B cell (primary cell): Measurements from ENCODE around the gene ATAD2B. TPM values are rescaled to one million over a fixed set of nuclear protein-coding genes. Genes with fewer than 3 reads are reported as not detected.

Experiments used
- ATAC-seq: fragments of 200-7000 bp; cut with Tn5 transposase; one replicate; pipeline ENCODE4 v1.10.0; 2021; ENCODE audit warnings: low read depth, mild to moderate bottlenecking, moderate number of reproducible peaks, moderate library complexity
- CTCF ChIA-PET: fragments of 350-600 bp; sonication (Branson Sonifier 250); formaldehyde crosslinking; loops from one replicate; lab custom pipeline; 2021; ENCODE audit warnings: antibody characterized with exemption, inconsistent platforms; lab: Charles Lee
- POLR2A ChIA-PET: fragments of 350-600 bp; sonication (Branson Sonifier 250); formaldehyde crosslinking; loops from one replicate; lab custom pipeline; 2021; ENCODE audit warnings: antibody characterized with exemption; lab: Charles Lee
- DNase-seq: peaks from one replicate; pipeline ENCODE4 v3.0.0; 2013
- H2AFZ ChIP-seq: 2 replicates; pipeline ENCODE4 v1.6.1; 2012; ENCODE audit warnings: mild to moderate bottlenecking, low read depth, low read length; ENCODE audit not compliant: insufficient read depth, poor library complexity, severe bottlenecking
- H3K27ac ChIP-seq, 2 donors: 1 replicate in 1 of 2; 2 replicates in 1 of 2; pipeline ENCODE4 v1.5.1; 2012 to 2013; ENCODE audit warnings: low read length in 2 of 2, mild to moderate bottlenecking in 2 of 2, moderate library complexity in 1 of 2
- H3K27me3 ChIP-seq, 4 experiments: fragments of 200-600 bp in 1 of 4; sonication (generic) in 1 of 4; replicated peaks in 1 of 4; 1 replicate in 2 of 4; 2 replicates in 2 of 4; pipeline versions ENCODE4 v1.6.1 to v1.7.0; 2013 to 2016; ENCODE audit warnings: low read length in 3 of 4, mild to moderate bottlenecking in 2 of 4, mixed read lengths in 1 of 4, moderate library complexity in 1 of 4; ENCODE audit not compliant: insufficient read depth in 4 of 4, control insufficient read depth in 3 of 4; ENCODE audit errors: control extremely low read depth in 1 of 4
- H3K36me3 ChIP-seq, 2 experiments: replicated peaks in 1 of 2; 1 replicate in 1 of 2; 2 replicates in 1 of 2; pipeline versions ENCODE4 v1.6.1 to v1.7.1; 2013; ENCODE audit warnings: low read length in 1 of 2; ENCODE audit not compliant: insufficient read depth in 2 of 2, control insufficient read depth in 1 of 2; ENCODE audit errors: control extremely low read depth in 1 of 2, extremely low read depth in 1 of 2
- H3K4me1 ChIP-seq, 2 donors: fragments of 200-600 bp in 1 of 2; sonication (generic) in 1 of 2; 1 replicate in 1 of 2; 2 replicates in 1 of 2; pipeline versions ENCODE4 v1.5.1 to v1.6.1; 2013 to 2017; ENCODE audit warnings: low read length in 2 of 2; ENCODE audit not compliant: control insufficient read depth in 2 of 2, insufficient read depth in 2 of 2
- H3K4me2 ChIP-seq: replicated peaks from 2 replicates; pipeline ENCODE3; 2012; ENCODE audit warnings: mild to moderate bottlenecking, low read depth, low read length; ENCODE audit not compliant: poor library complexity, severe bottlenecking
- H3K4me3 ChIP-seq, 5 experiments: fragments of 200-600 bp in 1 of 5; sonication (generic) in 1 of 5; 1 replicate in 3 of 5; 2 replicates in 2 of 5; pipeline versions ENCODE4 v1.5.1 to v1.7.0; 2011 to 2016; ENCODE audit warnings: low read length in 4 of 5, mild to moderate bottlenecking in 4 of 5, low read depth in 2 of 5, control low read depth in 1 of 5, moderate library complexity in 1 of 5; ENCODE audit not compliant: insufficient read depth in 1 of 5; ENCODE audit errors: control extremely low read depth in 1 of 5, extremely low read depth in 1 of 5
- H3K79me2 ChIP-seq: fragments of 200-600 bp; sonication (generic); one replicate; pipeline ENCODE4 v1.6.0; 2016; ENCODE audit warnings: low read length; ENCODE audit not compliant: control insufficient read depth, insufficient read depth
- H3K9ac ChIP-seq: fragments of 200-600 bp; sonication (generic); 2 replicates; pipeline ENCODE4 v1.6.1; 2017; ENCODE audit warnings: mild to moderate bottlenecking, low read length, moderate library complexity
- H3K9me3 ChIP-seq, 3 donors: one replicate each; pipeline versions ENCODE4 v1.6.1 to v1.7.1; 2013; ENCODE audit warnings: low read length in 2 of 3; ENCODE audit not compliant: control insufficient read depth in 2 of 3, insufficient read depth in 1 of 3; ENCODE audit errors: control extremely low read depth in 1 of 3
- H4K20me1 ChIP-seq: 2 replicates; pipeline ENCODE4 v1.6.0; 2012; ENCODE audit warnings: mild to moderate bottlenecking, low read length; ENCODE audit not compliant: insufficient read depth, control insufficient read depth, poor library complexity, severe bottlenecking
- H3K27ac Mint-ChIP-seq: one replicate; pipeline ENCODE4 v1.8.0; 2021; ENCODE audit warnings: mixed read lengths
- H3K27me3 Mint-ChIP-seq: one replicate; pipeline ENCODE4 v1.8.0; 2021; ENCODE audit warnings: mixed read lengths
- H3K4me1 Mint-ChIP-seq: one replicate; pipeline ENCODE4 v1.8.0; 2021; ENCODE audit warnings: mixed read lengths
- H3K4me3 Mint-ChIP-seq: one replicate; pipeline ENCODE4 v1.8.0; 2021; ENCODE audit warnings: mixed read lengths
- H3K9me3 Mint-ChIP-seq: one replicate; pipeline ENCODE4 v1.8.0; 2022; ENCODE audit warnings: mixed read lengths; ENCODE audit not compliant: insufficient read depth
- CTCF ChIP-seq: fragments of 200-600 bp; IDR thresholded peaks from one replicate; pipeline ENCODE4 v1.8.0; 2022; ENCODE audit warnings: antibody characterized with exemption, mild to moderate bottlenecking
- EZH2 ChIP-seq: IDR thresholded peaks from 2 replicates; pipeline ENCODE4 v1.6.1; 2012; ENCODE audit warnings: borderline replicate concordance, low read depth, mild to moderate bottlenecking, moderate library complexity, low read length; ENCODE audit not compliant: insufficient read depth, poor library complexity, severe bottlenecking
- WGBS: methylation state at CpG from one replicate; pipeline ENCODE4 v1.1.5; 2013; ENCODE audit warnings: missing lambda C conversion rate; ENCODE audit not compliant: insufficient coverage; 5-methylcytosine and 5-hydroxymethylcytosine counted together
- intact Hi-C: fragments of 100-400 bp; cut with micrococcal nuclease; formaldehyde crosslinking; loops from one replicate; pipeline ENCODE4 v1.10.0; 2022
- polyA plus RNA-seq: library from polyadenylated mRNA; depleted of rRNA; stranded (reverse); fragments of >200 nt; gene quantifications from 2 replicates; pipeline ENCODE4 v1.2.3, GENCODE V29; 2012
- total RNA-seq, 2 donors: library from RNA; stranded (reverse); fragments of 120-200 nt in 1 of 2; gene quantifications; 1 replicate in 1 of 2; 2 replicates in 1 of 2; pipeline versions ENCODE4 v1.2.3 to v1.2.4, GENCODE V29; 2013 to 2022

ATAD2B gene
- total and polyA plus RNA-seq, 2 donors (not counting 1 experiment from before 2014, with no cell fraction given), result 5.1 to 90.8 TPM

GRCh38 chr2:23836971-23837565 lies 89.9 kb downstream of the ATAD2B start:
- Histone ChIP-seq H3K4me3 (no peak overlapping the region), H3K36me3 (peaks cover 3 to 14% of the 10 kb centered on the region in 2 experiments), H3K27me3 (no peaks in the 10 kb centered on the region), H2AFZ (no peak overlapping the region), H4K20me1 (peaks cover under 1% of the 10 kb centered on the region), H3K9me3 (peaks cover 0 to 10% (median 2%) of the 10 kb centered on the region in 3 donors), H3K4me1 (no peaks in the 10 kb centered on the region), H3K9ac (no peak overlapping the region), H3K4me2 (no peak overlapping the region), H3K79me2 (no peaks in the 10 kb centered on the region), H3K27ac (no peak overlapping the region)
- Mint-ChIP-seq H3K4me3 (no peak overlapping the region), H3K4me1 (no peaks in the 10 kb centered on the region), H3K9me3 (no peaks in the 10 kb centered on the region), H3K27me3 (no peaks in the 10 kb centered on the region), H3K27ac (no peak overlapping the region)
- ChIA-PET POLR2A (no interaction called here), CTCF (interaction anchor here (3.2 kb wide), 1 partner anchor 13 kb away, joined by 15 read pairs; no protein-coding TSS in a partner anchor)
- WGBS, result 87% methylated on average over 9 of the region's 9 CpGs
- DNase-seq (no peak), ATAC-seq (no peak)
- intact Hi-C loops, result no loop called here
- TF ChIP-seq EZH2, result no peak
- no peak for TF ChIP-seq CTCF

- Histone ChIP-seq H3K4me3 (no peak overlapping the region), H3K9ac (no peak overlapping the region), H3K4me2 (no peak overlapping the region), H3K4me1 (no peaks in the 10 kb centered on the region), H4K20me1 (no peaks in the 10 kb centered on the region), H3K36me3 (peaks cover 3 to 14% of the 10 kb centered on the region in 2 experiments), H2AFZ (no peak overlapping the region), H3K79me2 (no peaks in the 10 kb centered on the region), H3K9me3 (peaks cover 0 to 10% (median 2%) of the 10 kb centered on the region in 3 donors), H3K27ac (no peak overlapping the region), H3K27me3 (no peaks in the 10 kb centered on the region)
- H3K27ac Mint-ChIP-seq, result no peak overlapping the region
- H3K9me3 Mint-ChIP-seq, result no peaks in the 10 kb centered on the region
- 100% methylated on average over 5 of the region's 5 CpGs for WGBS
- ATAC-seq (no peak), DNase-seq (no peak)
- no peaks in the 10 kb centered on the region for H3K4me1 Mint-ChIP-seq
- H3K4me3 Mint-ChIP-seq, result no peak overlapping the region
- ChIA-PET POLR2A (no interaction called here), CTCF (interaction anchor here (1.5 to 3.2 kb wide), 2 partner anchors 12 to 248 kb away, joined by 4 to 15 read pairs; partner anchors contain the start of gene TP53I3)
- TF ChIP-seq EZH2, result no peak
- TF ChIP-seq CTCF, result no peak
- H3K27me3 Mint-ChIP-seq, result no peaks in the 10 kb centered on the region
- intact Hi-C loops, result no loop called here
Observed at GRCh38 chr2:23836505-23836904, 90.4 kb downstream of the ATAD2B start.
